GM21526 (cell line): Measurements from ENCODE around the gene SLC9A9.

Experiments
- ATAC-seq: cut with Tn5 transposase; IDR thresholded peaks from one replicate; pipeline ENCODE4 v1.9.1; 2021; ENCODE audit warnings: moderate library complexity; ENCODE audit not compliant: unreplicated experiment, low FRiP score

The SLC9A9 gene

GRCh38 chr3:143605233-143605950 is 242.9 kb downstream of the SLC9A9 start:
- ATAC-seq: peak; percentile 37

DNA sequence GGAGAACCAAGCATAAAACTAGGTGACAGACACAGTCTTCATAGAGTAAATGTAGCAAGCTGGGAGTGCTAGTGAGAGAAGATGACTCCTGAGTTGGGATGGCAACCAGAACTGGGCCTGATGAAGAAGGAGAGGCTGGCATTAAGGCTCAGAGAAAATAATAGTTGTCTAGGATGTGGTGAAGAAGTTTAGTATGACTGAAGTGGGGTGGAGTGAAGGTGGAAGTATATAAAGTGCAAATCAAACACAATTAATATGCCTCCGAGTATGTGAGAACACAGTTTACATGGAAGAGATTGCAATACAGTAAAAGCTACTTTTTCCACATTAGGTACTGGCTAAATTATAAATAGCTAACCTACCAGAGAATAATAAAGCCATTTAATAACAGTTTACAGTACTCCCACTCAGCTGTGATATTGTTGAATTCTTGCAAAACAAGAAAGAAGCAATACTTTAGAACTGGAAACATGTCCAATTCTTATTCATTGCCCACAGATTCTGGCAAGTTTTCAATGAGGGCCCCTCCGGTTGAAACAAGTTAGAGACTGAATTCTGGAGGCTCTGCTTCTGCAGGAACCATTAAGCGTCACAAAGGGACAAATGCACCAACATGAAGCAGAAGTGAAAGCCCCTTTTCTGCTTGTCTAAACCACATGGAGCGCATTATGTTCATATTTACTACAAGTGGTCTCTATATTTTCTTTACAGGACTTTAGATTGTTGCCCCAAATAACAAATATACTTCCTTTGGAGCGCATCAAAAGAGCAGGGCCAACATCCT is 243.7 kb downstream of the SLC9A9 start:
- ATAC-seq: peak; percentile 83

DNA sequence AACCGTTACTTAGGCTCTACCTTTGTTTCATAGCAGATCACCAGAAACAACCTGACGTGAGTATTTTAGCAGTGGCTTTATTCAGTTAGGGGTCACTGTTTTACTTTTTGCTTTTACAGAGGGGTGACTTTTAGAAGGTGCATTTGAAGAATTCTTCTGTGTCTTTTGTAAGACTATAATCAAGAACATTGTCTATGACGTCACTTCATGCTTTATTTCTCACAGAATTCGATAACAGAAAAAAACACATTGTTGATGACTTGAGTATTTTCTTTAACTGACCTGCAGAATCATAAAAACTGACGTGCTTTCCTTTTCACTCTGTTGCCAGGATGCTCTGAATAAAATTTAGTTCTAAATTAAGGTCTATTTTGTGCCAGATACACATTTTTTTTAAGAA is 244.5 kb downstream of the SLC9A9 start:
- ATAC-seq: no peak

DNA sequence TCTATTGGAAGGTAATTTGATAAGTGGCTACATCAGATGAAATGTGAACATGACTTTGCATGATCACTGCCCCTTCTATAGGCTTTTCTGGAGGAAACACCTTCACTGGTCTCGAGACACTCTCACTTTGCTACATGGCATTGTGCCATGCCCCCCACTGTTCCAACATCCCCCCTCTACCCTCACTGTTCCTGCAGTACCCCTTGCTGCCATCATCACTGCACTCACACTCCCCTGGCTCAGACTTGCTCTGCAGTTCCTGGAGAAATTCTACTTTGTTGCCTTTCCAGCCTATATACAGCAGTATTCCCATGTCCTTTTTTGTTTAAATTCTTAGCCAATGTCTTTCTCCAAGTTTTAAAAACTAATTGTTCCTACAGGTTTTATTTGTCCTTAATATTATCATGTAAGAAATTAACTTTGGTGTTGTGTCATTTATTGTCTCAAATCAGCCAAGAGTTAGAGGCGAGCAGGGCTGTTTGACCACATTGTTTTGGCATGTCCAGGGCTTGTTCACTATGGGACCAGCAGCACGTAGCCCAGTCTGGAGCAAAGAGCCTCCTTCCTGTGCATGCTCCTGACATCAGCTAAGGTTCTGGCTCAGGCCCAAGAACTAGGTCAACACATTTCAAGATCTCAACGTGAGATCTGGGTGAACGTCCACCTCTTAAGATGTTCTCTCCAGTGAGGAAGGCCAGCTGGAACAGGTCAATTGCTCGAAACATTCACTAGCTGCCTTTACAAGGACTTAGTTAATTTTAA is 246.4 kb downstream of the SLC9A9 start:
- no peak for ATAC-seq

DNA sequence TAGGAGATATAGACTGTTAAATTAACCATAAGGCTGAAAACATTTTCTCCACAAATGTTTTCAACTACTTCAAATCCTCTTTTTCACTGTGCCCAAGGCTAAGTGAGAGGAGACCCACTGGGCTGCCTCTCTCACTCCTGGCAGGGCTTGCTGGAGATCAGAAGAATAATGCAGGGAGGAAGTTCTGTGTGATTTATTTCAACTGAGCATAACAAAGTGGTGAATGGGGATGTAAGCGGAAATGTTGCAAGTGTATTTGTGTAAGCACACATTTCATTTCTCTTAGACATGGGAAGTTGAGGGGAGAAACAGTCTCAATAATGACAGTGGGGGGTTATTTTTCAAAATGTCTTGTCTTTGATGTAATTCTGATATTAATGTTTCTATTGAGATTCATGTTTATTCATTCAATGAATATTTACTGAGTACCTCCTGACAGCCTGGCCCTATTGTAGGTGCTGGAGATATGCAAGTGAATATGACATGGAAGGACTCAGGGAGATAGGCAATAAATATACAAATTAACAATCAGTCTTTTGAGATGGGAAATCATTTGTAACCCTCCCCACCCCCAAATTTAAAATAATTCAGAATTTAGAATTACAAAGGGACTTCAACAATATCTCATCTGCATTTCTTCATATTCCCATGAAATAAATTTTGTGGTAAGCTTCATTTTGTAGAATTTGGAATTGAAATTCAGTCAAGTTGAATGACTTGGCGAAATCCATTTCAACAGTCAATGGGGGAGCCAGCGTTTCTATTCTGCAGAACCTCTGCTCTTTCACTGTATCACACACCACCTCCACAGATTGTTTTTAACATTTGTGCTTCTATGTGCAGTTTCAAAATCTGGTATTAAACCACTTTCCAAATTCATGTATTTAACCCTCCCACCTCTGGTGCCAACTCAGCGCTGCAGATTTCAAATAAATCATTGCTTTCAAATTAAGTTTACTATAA is 247.2 kb downstream of the SLC9A9 start:
- no peak for ATAC-seq

GRCh38 chr3:143597774-143598652 is 250.3 kb downstream of the SLC9A9 start:
- ATAC-seq: no peak

DNA sequence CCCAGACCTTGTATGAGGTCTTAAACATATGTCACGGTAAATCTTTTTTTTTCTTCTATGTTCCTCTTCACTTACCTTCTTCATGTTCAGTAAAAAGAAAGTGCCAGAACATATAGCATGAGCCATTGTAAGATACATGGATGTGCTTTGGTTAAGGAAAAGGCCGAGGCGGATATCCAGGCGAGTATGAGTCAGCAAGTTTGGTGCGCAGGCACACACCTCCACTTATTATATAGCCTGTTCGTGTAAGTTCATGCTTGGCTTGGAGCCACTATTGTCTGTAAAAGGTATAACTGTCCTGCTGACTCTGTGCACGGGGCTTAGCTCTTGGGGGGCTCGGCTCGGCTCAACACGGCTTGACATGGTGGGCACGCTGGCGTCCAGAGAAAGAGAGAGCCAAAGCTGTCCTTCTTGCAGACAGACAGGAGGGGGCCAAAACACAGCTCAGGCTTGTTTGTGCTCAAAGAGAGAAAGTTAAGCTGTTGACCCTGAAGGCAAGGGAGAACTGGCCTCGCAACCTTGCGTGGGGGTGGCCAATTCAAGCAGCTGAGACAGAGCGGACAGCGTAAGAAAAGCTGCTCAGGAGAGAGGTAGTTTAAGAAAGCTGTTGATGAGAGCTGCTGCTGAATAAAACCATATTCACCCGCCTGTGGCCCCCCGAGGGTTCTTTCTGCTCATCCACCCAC is 251.2 kb downstream of the SLC9A9 start:
- ATAC-seq: no peak

GRCh38 chr3:143595456-143596077 is 252.7 kb downstream of the SLC9A9 start:
- peak; percentile 98 for ATAC-seq

- no peak for ATAC-seq
These were observed 254.1 kb downstream of the SLC9A9 start for GRCh38 chr3:143594206-143594605.

DNA sequence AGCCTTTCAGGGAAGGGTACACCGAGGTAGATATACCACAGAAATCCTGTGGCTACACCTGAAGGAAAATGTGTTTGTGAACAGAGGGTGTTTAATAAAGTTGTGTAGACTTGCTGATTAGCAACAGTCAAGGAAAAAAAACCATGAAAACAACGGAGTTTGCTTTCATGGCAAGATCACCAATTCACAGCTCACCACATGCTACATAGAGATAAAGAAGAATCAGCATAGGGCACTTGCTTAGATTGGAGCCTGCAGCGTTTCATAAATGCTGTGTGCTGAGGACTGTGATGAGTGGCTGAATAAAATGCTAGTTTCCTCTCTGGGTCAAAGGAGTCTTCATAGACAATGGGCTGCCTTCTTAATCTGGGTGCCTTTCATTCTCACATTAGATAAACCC is 257.6 kb downstream of the SLC9A9 start:
- ATAC-seq: no peak

GRCh38 chr3:143586576-143586975 is 261.7 kb downstream of the SLC9A9 start:
- ATAC-seq: no peak

DNA sequence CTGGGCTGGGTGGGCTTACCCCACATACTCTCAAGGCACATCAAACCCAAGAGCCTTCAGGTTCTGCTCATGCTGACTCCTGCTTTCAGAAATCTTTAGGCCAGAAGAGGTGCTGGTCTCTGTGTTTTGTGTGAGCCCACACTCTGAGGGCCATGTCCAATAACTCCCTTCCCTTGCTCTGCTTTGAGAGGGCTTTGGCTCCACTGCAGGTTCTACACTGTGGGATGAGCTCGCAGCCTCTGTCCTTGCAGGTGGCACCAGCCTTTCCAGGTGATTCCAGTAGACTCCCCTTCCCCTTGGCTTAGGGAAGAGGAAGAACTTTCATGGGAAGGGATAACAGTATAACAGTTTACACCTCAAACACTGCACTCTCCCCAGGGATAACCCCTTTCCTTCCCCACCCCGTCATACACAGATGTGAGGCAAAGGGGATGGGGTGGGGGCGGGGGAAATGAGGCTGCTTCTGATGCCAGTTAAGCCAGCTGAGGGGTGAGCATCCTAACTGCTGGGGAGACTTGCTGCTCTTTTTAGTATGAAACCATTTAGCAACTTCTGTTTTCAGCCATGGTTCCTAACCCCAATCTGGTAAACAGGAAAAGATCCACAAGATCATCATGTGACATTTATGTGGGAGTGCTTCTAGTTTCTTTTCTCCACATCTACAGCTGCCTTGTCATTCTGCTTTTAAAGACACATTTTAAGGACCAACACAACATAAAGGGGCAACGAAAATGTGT is 262.4 kb downstream of the SLC9A9 start:
- no peak for ATAC-seq

DNA sequence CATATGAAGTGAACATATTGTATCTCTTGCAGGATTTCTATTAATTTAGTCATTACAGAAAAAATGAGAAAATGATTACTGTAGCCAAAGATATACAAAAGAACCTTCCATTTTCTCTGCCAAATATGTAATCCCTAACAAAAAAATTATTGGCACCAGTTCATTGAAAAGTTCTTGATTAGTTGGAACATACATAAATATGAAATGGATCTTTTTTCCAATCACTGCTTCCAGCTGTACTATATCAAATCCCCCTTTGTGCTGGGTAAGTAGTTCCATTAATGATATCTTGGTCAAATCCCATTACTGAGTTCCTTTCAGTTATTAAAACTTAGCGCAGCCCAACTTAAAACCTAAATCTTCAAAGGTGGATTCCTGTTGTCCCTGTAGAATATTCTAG is 263.8 kb downstream of the SLC9A9 start:
- ATAC-seq: no peak

DNA sequence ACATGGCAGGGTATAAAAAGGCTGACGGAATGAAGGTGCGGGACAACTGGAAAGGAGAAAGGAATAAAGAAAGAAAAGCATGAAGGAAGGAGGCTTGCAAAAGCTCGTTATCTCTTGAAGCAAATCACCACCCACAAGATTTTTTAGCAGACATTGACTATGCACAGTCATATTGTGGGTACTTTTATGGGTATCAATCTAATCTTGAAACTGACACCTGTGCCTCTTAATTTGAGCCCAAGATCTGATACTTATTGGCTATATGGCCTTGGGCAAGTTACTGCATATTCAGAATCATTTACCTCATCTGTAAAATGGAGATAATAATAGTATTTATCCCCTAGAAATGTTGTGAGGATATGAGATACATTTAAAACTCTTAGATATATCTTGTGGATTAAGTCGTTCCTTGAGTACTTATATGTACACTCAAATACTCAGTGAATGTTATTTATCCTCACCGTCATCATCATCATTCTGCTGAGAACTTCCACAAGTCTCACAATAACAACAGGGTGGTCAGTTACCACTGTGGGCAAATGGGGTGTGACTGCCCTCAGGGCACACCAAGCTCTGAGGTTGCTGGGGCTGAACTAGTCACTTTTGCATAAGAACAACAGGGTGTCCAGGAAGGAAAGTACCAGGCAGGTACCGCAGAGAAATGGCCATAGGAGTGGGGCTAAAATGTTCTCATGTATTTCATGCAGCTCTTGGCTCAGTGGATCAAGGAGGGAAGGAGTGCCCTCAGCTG is 266.1 kb downstream of the SLC9A9 start:
- ATAC-seq: no peak

DNA sequence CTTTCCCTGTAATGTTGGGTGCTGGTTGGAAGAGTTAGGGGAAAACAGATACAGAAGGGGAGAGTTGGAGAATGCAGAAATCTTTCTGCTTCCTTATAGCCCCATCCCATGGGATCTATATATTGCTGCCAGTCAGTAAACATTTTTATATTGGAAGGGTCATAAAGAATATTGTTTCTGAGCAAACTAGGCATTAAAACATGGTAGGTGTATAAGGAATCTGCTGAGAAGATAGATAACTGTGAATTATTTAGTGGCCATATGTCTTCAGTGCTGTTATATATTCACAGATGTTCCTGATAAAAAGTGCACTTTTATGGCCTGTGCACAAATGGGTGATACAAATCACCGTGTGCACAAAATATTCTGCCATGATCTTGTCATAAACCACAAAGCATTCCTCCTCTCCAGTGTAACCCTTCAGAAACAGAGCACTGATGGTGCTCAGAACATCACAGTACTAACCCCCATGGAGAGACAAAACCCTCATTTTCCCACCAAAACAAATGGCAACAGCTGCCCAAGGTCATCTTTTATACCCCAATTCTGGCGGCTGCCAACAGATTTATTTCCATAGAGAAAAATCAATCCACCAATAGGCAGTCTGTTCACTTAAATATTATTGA is 269.3 kb downstream of the SLC9A9 start:
- ATAC-seq: no peak

GRCh38 chr3:143576568-143577270 is 271.5 kb downstream of the SLC9A9 start:
- ATAC-seq: no peak
